Muscle of arm (tissue), 12 donors: ENCODE results near the gene CRYAB. TPM values are rescaled to one million over a fixed set of nuclear protein-coding genes. Genes with fewer than 3 reads are reported as not detected.
"Not testable (repeated sequence)": the region's sequence is repeated elsewhere in the genome, so short reads cannot be mapped to it uniquely, and the experiment has no call there.

Source experiments
- DNase-seq: peaks from one replicate; pipeline ENCODE4 v3.0.0-alpha.2; 2013
- polyA plus RNA-seq, 12 donors: library from polyadenylated mRNA; unstranded; fragments of 120-200 nt; gene quantifications; one replicate each; pipeline ENCODE4 v1.2.1, GENCODE V29; 2013; ENCODE audit not compliant: insufficient read length in 12 of 12

The CRYAB gene
- polyA plus RNA-seq, 12 donors, result 267 to 838 (median 710) TPM; not detected in 1

GRCh38 chr11:111912535-111912934 lies 965 bp upstream of the CRYAB start, which contains the start of gene HSPB2:
HSPB2 (plus strand) TSS chr11:111912734; CDS start chr11:111912830, 96 bp downstream.
- DNase-seq, result no peak

- DNase-seq, result no peak
Observed at GRCh38 chr11:111910676-111911562, 651 bp downstream of the CRYAB start.

- DNase-seq, result no peak
Observed at GRCh38 chr11:111909378-111909777, 2.2 kb downstream of the CRYAB start.

GRCh38 chr11:111908639-111909305 lies 2.8 kb downstream of the CRYAB start:
- no peak for DNase-seq

- DNase-seq, result no peak
Observed at GRCh38 chr11:111906680-111907079, 4.9 kb downstream of the CRYAB start.

- no peak for DNase-seq
Observed at GRCh38 chr11:111905411-111905810, 6.2 kb downstream of the CRYAB start.

GRCh38 chr11:111886844-111887243 lies 24.7 kb downstream of the CRYAB start:
- no peak for DNase-seq

GRCh38 chr11:111886032-111886431 lies 25.5 kb downstream of the CRYAB start:
- DNase-seq, result no peak

GRCh38 chr11:111885053-111885452 lies 26.5 kb downstream of the CRYAB start:
- DNase-seq, result not testable (repeated sequence)

- DNase-seq, result no peak
Observed at GRCh38 chr11:111882202-111882601, 29.4 kb downstream of the CRYAB start.

GRCh38 chr11:111879637-111879960 lies 32.0 kb downstream of the CRYAB start:
- no peak for DNase-seq

GRCh38 chr11:111878849-111879636 lies 32.5 kb downstream of the CRYAB start, which contains the start of the genes CFAP68 and FDXACB1:
CFAP68 (plus strand) TSS chr11:111879541; CDS start chr11:111879561, 20 bp downstream.
FDXACB1 (minus strand) TSS chr11:111879165; CDS start chr11:111879132, 33 bp downstream.
- peak; percentile 97 for DNase-seq

GRCh38 chr11:111878385-111878848 lies 33.2 kb downstream of the CRYAB start:
- DNase-seq, result no peak

- no peak for DNase-seq
Observed at GRCh38 chr11:111871693-111872161, 39.8 kb downstream of the CRYAB start.

GRCh38 chr11:111870886-111871692 lies 40.5 kb downstream of the CRYAB start, which contains the start of gene ALG9:
ALG9 (minus strand) TSS chr11:111871581; CDS start chr11:111871482, 99 bp downstream.
- DNase-seq, result peak; percentile 92

GRCh38 chr11:111870522-111870885 lies 41.1 kb downstream of the CRYAB start:
- DNase-seq, result no peak

GRCh38 chr11:111870113-111870512 lies 41.5 kb downstream of the CRYAB start:
- no peak for DNase-seq

- DNase-seq, result no peak
Observed at GRCh38 chr11:111860257-111860656, 51.3 kb downstream of the CRYAB start.
